HG03460 (cell line): ENCODE measurements around the gene DELE1.
A peak's percentile ranks its signal among the peaks of the same experiment; 100 is the strongest.

Source experiments
- ATAC-seq: cut with Tn5 transposase; IDR thresholded peaks from one replicate; pipeline ENCODE4 v1.9.1; 2021; ENCODE audit not compliant: unreplicated experiment

DELE1 gene

DNA sequence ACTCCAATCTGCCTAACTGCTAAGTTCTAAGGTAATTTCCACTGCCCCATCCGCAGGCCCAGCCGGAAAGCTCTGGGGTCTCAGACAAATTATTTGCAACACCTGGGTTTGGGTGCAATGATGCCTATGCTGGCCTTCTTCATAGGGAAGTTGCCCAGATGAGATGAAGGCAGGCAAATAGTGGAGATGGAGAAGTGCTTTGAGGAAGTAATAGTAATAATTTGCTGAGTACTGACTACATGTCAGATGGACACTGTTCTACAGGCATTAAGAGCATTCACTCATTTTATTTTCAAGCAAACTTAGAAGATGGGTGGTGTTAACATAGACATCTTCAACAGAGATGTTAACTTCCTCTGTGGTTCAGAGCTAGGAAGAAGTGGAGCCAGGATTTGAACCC is 30.5 kb downstream of the DELE1 start:
- ATAC-seq: no peak

DNA sequence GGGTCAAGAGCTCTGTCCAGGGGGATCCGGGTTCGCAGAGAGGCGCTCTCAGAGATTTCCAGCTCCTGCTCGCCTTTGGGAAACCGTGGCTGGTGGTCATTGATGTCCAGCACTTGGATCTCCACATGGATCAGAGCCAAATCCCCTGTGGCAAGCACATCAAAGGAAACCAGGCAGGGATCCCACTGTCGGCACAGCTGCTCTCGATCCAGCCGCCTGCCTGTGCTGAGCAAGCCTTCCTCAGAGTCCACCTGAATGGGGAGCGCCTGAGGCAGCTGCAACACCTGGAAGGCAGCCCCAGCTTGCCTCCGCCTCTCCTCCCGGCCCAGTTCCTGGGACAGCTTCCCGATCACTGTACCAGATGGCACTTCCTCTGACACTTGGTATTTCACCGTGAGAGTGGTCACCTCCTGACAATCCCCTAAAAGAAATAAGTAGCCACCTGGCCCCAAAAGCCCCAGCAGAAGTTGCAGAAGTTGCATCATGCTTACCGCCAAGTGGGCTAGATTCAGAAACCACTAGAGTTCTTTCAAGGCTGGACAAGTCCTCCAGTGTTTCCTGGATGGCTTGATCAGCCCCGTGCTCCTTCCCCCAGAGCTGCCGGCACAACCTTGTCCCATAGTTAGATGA is 33.8 kb downstream of the DELE1 start:
- ATAC-seq: no peak

- no peak for ATAC-seq
Measured at GRCh38 chr5:141958113-141958512, 34.4 kb downstream of the DELE1 start, which contains the start of gene PCDH12. Gene PCDH12 (minus strand): TSS chr5:141958202. CDS start chr5:141957851, 351 bp downstream.

- no peak for ATAC-seq
Measured at GRCh38 chr5:141958546-141959172, 35.0 kb downstream of the DELE1 start.

DNA sequence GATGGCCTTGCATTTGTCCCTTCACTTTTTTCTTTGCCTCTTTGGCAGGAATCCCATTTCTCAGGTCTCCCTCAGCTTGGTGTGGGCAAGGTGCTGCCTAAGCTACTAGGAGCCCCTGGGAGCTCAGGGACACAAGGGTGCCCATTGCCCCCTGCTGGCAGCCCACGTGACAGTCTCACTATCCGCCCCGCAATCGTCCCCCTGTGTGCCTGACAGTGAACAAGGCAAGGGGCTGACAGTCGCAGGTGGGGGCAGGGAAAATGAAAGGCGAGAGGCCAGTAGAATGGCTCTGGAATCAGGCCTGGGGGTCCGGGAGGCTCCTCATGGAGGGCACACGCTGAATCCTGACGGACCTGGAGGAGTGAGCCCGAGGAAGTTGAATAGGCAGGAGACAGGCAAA is 36.3 kb downstream of the DELE1 start:
- no peak for ATAC-seq

GRCh38 chr5:141960449-141961323 is 37.0 kb downstream of the DELE1 start:
- peak; percentile 91 for ATAC-seq

- ATAC-seq: no peak
Measured at GRCh38 chr5:141961466-141961865, 37.8 kb downstream of the DELE1 start.

DNA sequence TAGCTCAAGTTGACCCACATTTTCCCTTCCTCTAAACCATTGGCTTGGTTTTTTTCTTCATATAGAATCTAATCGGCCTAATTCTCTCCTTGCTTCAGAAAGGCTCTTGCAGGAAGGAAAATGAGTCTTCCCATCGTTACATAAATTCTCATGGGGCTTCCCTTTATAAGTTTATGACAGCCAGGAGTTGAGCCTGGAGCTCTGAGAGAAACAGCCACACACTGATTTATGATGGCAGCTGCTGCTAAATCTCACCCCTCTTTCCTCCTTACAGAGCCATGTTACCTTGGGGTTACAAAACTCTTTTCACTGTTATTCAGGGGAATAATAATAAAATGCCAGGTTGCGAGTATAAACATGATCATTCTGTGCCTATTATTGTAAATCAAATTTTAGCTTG is 40.0 kb downstream of the DELE1 start:
- no peak for ATAC-seq

- no peak for ATAC-seq
Measured at GRCh38 chr5:141965071-141965470, 41.4 kb downstream of the DELE1 start.

DNA sequence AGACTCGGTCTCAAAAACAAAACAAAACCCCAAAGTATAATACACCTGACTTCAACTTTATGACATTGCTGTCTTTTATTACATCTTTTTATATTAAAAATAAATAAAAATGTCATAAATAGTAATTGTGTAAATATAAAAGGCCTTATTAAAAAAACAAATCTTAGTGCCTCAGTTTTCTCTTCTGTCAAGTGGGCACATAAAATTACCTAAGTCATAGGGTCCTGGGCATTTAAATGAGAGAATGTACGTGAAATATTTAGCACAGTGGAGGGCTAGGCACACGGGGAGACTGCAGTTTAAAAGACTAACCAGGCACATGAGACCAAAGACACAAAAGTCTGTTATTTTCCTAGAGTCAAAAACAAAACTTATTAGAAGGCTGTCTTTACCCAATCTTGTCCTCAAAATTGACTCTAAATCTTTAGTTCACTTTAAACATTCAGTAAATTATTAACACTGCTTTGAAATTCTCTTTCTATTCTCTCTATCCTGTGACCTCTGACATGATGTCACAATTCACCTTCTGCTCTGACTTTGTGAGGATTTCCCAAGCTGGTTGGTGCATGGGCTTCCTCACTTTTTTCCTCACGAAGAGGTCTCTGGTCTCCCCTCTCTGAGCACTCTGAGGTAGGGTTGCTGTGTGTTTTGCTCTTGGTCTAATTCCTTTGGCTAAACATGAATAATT is 42.7 kb downstream of the DELE1 start:
- ATAC-seq: no peak

DNA sequence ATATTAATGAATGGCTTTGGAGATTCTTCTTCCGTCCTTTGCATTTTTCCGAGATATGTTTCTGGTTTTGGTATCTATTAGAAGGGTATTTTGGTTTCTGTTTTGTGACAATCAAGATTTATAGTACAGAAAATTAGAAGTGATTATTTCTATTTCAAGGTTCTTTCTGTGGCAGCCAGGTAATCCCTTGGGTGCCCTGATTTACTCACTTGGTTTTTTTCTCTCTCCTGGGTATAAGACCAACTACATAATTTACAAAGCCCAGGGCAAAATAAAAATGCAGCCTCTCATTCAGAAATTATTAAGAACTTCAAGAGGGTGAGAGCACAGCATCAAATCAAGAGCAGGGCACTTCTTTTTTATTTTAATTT is 43.3 kb downstream of the DELE1 start:
- ATAC-seq: no peak

GRCh38 chr5:141968914-141969608 is 45.4 kb downstream of the DELE1 start, which contains the start of gene RNF14:
Gene RNF14 (plus strand): TSS chr5:141969105. CDS start chr5:141973589, 4,484 bp downstream.
- ATAC-seq: peak; percentile 93

DNA sequence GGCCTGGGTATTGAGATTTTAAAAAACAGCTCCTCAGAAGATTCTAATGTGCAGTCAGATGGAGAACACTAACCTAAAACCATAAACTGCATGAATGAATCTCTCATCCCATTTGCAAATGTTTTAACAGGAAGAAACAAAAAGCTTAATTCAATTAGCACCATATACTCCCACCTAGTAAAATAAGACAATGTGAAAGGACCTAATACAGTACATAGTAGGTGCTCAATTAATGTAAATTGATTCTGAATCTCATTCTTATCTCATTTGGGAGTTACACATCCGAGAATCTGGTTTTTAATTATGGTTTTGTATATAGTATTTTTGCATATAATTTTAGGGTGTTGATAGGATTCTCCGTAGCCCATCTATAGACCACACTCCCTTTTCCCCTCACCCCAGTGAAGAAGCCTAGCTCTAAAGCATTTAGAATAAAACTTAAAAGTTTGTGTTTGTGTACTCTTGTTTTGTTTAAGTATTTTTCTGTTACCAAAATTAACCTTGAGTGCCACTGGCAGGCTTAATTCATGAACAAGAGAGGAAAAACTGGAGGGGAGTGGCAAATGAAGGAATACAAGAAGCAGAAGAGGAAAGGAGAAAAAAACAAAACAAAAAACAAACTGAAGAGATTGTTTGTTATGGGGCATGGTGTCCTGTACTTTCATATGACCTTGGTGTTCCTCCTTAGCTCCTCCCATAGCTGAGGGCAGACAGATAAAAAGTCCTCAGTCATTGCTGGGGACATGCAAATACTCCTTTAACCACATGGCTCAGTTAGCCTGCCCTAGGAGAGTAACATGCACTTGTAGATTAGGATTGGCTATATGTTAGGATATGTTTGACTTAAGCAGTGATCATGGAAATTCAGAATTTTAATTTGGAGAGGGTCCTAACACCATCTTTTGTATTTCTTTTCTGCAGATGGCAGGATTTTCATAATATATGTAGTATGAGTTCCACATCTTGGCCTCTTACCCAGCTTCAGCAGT is 46.4 kb downstream of the DELE1 start:
- peak; percentile 56 for ATAC-seq

DNA sequence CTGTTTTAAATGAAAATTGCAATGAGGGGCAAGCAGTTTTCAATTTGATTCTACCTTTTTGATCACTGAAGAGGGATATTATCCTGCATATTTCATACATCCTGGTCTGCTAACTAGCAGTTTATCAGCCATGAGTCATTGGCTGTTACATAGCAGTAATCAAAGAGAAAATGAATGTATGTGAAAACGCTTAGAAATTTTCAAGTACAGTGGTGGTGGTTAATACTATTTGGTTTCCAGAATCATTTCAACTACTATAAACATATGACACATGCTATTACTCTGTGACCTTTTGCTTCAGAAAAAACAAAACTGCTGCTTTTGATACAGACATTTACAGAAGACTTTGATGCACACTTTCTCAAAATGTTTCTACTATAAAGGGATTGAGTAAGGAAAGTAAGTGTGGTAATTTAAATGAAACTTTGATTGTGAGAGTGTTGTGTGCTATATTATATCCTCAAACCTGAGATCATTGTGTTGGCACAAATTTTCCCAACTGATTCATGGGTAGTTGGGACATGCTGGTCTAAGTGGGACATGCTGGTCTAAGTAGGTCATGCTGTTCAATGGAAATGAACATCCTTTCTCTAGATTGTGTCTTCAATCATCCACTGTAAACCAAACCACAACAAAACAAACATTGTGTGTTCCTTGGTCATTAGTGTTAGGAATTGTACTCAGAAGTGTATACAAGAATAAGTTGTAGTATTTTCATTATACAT is 50.4 kb downstream of the DELE1 start:
- ATAC-seq: no peak

GRCh38 chr5:141976176-141976575 is 52.5 kb downstream of the DELE1 start:
- ATAC-seq: no peak

DNA sequence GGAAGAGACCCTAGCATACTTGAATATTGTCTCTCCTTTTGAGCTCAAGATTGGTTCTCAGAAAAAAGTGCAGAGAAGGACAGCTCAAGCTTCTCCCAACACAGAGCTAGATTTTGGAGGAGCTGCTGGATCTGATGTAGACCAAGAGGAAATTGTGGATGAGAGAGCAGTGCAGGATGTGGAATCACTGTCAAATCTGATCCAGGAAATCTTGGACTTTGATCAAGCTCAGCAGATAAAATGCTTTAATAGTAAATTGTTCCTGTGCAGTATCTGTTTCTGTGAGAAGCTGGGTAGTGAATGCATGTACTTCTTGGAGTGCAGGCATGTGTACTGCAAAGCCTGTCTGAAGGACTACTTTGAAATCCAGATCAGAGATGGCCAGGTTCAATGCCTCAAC is 54.7 kb downstream of the DELE1 start:
- ATAC-seq: no peak

GRCh38 chr5:141982626-141983025 is 59.0 kb downstream of the DELE1 start:
- ATAC-seq: no peak

DNA sequence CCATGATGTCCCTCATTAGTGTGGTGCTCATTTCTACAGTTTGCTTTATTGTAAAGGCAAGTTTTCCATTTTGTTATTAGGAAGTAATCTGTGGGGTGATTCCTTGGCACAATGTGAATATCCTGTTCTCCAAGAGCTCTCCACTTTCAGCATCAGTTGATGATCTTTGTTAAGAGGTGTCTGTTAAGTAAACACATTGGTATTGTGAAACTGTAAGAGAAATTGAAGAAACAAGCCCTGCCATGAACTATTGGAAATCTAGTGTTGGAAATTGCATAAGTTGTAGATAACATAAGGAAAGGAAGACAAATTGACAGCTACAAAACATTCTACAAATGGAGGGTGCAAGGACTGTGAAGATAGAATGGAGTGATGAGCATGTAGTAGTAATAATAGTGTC is 62.4 kb downstream of the DELE1 start:
- no peak for ATAC-seq

GRCh38 chr5:141989720-141990119 is 66.0 kb downstream of the DELE1 start:
- ATAC-seq: no peak
